Ramos (cell line): ENCODE measurements around the gene MISP.
"Not testable (repeated sequence)": the region's sequence is repeated elsewhere in the genome, so short reads cannot be mapped to it uniquely, and the experiment has no call there.

ENCODE experiments used
- in situ Hi-C: fragments of 300-500 bp; cut with MboI; formaldehyde crosslinking; loops from one replicate; pipeline ENCODE4 v1.14.3; 2022; ENCODE audit warnings: low sequenced_read_pairs; ENCODE audit not compliant: unreplicated experiment

The MISP gene

GRCh38 chr19:723714-724113, 27.2 kb upstream of the MISP start:
- in situ Hi-C loops = no loop called here

GRCh38 chr19:725461-726089, 25.3 kb upstream of the MISP start:
- in situ Hi-C loops = no loop called here

- in situ Hi-C loops = no loop called here
These were observed 23.6 kb upstream of the MISP start for GRCh38 chr19:726993-727956.

GRCh38 chr19:728011-728410, 22.9 kb upstream of the MISP start:
- in situ Hi-C loops = no loop called here

GRCh38 chr19:729564-729963, 21.3 kb upstream of the MISP start:
- in situ Hi-C loops = not testable (repeated sequence)

GRCh38 chr19:729965-730668, 20.8 kb upstream of the MISP start:
- in situ Hi-C loops = loop anchor here (5.0 to 10.0 kb wide), 2 partner anchors 63 to 145 kb away; partner anchors contain the start of gene HCN2

- in situ Hi-C loops = loop anchor here (5.0 to 10.0 kb wide), 2 partner anchors 64 to 146 kb away; partner anchors contain the start of gene HCN2
These were observed 19.9 kb upstream of the MISP start for GRCh38 chr19:731000-731399.

GRCh38 chr19:732148-733069, 18.5 kb upstream of the MISP start:
- in situ Hi-C loops = loop anchor here (5.0 to 10.0 kb wide), 2 partner anchors 65 to 148 kb away; partner anchors contain the start of gene HCN2

- in situ Hi-C loops = loop anchor here (5.0 to 10.0 kb wide), 2 partner anchors 67 to 150 kb away; partner anchors contain the start of gene HCN2
These were observed 16.2 kb upstream of the MISP start for GRCh38 chr19:734716-735115.

GRCh38 chr19:736125-736524, 14.8 kb upstream of the MISP start:
- in situ Hi-C loops = loop anchor here (10.0 kb wide), 1 partner anchor 151 kb away; the partner anchor contains the start of gene HCN2

GRCh38 chr19:737591-738093, 13.3 kb upstream of the MISP start:
- in situ Hi-C loops = loop anchor here (10.0 kb wide), 1 partner anchor 153 kb away; the partner anchor contains the start of gene HCN2

- in situ Hi-C loops = loop anchor here (10.0 kb wide), 1 partner anchor 154 kb away; the partner anchor contains the start of gene HCN2
These were observed 12.3 kb upstream of the MISP start for GRCh38 chr19:738509-739128.

GRCh38 chr19:739998-740715, 10.8 kb upstream of the MISP start:
- in situ Hi-C loops = loop anchor here (10.0 kb wide), 1 partner anchor 155 kb away; the partner anchor contains the start of gene HCN2

GRCh38 chr19:740816-741505, 10.0 kb upstream of the MISP start:
- in situ Hi-C loops = not testable (repeated sequence)

GRCh38 chr19:741506-742131, 9.3 kb upstream of the MISP start:
- in situ Hi-C loops = no loop called here

- in situ Hi-C loops = no loop called here
These were observed 8.3 kb upstream of the MISP start for GRCh38 chr19:742540-743075.
